Right lung (tissue), 5 donors: ENCODE measurements around the gene METTL17. TPM values are rescaled to one million over a fixed set of nuclear protein-coding genes. Genes with fewer than 3 reads are reported as not detected.
"Not testable (repeated sequence)": the region's sequence is repeated elsewhere in the genome, so short reads cannot be mapped to it uniquely, and the experiment has no call there.

Experiments used
- DNase-seq, 2 donors: peaks; one replicate each; pipeline ENCODE4 v3.0.0-alpha.2; 2013
- polyA plus RNA-seq, 5 donors: library from polyadenylated mRNA; unstranded; fragments of 120-200 nt; gene quantifications; one replicate each; pipeline versions ENCODE4 v1.2.1 to v1.2.3, GENCODE V29; 2013; ENCODE audit warnings: inconsistent platforms in 1 of 5, low replicate concordance in 1 of 5; ENCODE audit not compliant: insufficient read length in 5 of 5, insufficient read depth in 1 of 5

METTL17 gene
- polyA plus RNA-seq, 5 donors: 104 to 139 (median 116) TPM

DNA sequence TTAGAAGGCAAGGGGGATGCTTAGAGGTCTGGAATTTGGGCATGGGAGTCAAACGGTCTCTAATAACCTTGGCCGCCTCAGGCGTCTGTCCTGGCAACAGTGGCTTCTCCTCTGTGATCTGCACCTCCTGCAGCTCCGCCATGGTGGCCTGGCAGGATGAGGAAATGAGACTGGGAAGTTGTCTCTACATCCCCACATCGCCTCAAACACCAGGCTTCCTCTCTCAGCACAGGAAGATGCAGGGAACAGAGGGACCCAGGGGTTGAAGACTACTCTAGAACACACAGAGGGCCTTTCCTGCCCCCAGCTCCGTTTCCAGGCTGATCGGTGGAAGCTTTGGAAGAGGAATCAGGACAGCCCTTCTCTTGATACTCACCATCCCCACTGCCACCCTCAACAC, 33.4 kb downstream of the METTL17 start:
- no peak for DNase-seq

DNA sequence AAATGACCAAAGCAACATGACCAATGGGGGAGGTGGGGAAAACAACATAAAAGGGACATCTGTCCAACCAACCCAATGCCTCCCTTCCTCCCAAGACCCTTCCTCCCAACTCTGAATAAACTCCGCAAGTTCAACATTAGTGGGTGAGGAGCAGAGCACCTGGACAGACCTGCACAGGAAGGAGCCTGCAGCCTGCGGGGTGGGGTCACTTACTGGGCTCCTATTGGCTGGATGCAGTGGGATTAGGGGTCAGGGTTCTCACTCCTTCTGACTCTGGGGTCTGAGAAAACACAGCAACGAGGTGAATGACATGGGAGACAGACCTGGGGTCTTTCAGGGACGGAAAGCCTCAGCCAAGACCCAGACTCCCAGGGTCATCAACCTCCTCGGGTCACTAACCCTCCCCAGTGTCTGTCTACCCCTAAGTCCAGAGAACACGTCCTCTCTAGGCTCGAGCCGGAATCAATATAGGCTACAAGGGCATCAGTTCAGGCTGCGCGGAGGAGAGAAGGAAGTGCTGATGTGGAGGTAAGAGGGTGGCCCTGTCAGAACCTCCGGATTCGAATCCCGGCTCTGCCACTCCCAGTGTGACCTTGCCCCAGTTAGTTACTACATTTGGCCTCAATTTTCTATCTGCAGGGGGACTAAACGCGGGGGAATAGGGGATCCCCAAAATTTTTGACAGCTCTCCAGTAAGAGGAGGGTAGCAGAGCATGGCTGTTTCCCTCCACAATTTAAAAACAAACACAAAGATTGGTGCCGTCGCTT, 34.2 kb downstream of the METTL17 start:
- DNase-seq: no peak

DNA sequence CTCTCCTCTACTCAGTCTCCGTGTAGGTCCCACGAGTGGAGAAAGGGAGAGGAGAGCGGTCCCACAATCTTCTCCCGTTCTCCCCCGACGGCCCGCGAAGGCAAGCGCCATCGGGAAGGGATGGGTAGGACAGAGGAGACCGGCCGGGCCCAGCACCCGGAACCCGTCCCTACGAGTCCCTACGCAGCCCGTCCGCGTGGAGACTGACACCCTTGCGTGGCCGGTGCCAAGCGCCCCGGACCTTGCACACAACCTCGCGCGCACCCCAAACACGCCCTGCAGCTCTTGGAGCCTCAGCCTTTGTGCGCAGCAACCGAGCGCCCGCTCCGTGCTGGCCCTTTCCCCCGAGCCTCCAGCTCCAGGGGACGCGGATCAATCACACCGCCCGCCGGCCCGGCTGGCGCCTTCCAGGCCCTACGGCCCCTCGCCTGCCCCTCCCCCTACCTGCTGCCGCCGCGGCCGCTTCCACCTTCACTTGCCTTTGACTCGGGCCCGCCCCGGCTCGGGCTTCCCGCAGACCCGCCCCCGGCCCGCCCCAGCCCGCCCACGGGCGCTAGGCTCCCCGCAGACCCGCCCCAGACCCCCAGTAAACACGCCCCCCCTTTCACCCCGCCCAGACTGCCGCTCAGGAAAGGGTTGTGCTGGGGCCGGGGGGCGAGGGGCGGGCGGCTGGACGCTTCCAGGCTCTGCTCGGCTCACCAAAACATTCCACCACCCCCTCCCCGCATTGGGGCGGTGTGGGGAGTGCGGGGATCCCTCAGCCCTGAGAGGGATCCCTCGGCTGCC, 35.0 kb downstream of the METTL17 start, which contains the start of gene NDRG2:
Gene NDRG2, minus strand, starts transcription at position 477 of the 786 bp plus-strand sequence. CDS start 1,746 bp downstream, outside the sequence.
- peak in 1 of 2 donors; percentile 78 for DNase-seq

DNA sequence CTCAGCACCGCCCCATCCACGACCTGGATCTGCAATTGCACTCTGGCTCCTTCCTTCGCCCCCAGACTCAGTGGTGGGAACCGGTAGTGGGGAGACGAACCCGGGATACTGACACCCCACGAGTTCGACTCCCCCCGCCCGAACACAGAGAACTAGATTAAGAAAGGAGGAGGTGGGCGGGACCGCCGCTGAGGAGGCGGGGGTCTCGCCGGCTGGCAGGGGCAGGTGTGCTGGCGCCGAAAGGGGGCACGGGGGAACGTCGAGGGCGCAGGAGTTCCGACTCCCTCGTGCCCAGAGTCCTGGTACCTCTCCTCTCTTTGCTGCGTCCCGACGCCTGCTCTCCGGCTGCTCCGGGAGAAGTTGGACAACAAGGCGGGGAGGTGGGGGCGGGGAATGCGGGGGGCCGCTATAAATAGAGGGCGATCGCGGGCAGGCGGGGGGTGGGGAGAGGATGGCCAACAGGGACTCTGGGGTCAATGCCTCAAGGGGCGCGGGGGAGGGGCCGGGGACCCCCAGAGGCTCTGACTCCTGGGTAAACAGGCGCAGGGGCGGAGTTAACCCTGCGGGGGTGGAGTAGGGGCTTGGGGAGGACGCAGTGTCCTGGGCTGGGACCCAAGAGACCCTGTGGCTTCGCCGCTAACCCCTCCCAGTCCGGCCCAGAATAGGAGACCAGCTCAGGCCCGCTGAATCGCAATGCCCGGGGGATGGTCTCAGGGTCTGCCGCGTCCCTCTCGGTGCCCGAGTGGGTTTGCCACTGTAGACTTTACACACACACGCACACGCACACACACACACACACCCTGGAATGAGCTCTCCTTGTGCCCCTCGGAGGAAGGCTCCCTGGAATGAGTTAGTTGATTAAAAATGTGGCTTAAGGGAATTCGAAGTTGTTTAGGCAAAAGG, 35.8 kb downstream of the METTL17 start:
- peak; percentile 64 to 72 for DNase-seq

DNA sequence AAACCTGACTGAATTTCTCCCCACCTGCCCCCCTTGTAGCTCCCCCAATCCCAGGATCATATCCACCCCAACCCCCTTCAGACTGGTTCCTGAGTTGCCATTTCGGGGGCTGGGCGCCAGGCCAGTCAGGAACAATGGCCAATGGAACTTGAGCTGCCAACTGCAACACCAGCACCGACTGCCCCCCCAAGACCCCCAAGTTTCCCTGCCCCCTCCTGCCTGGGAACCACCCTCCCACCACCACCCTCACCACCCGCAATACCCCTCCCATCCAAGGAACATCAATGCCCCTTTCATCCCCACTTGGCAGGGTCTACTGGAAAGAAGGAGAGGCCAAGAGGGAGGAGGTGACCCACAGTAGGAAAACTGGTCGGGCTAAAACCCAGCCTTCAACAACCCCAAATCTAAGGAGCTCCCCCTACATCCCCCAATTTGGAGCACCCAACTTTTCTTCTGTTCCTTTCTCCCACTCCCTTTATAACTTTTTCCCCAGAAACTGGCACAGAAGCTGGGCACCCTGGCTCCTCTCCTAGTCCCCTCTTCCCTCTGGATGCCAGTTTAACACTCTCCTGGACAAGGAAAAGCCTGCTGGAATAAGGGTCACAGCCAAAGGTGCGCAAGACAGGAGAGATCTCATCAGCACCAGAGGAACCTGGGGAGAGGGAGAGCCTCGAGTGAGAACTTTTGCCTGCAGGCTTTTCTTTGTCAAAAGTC, 36.7 kb downstream of the METTL17 start:
- DNase-seq: no peak

DNA sequence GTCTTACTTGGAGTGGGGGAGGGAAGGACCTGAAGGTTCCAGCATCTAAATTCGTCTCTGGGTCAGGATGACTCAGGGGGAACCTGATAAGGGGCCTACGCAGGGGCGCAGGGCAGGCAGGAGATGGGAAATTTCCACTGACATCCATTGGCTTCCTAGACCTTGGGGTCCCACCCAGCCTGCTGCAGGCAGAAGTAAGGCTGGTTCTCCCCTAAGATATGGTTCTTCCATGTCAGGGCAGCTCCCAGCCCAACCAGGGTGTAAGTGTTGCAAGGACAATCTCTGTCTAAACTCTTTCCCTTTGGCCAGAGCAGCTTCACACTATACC, 37.2 kb downstream of the METTL17 start:
- DNase-seq: no peak

DNA sequence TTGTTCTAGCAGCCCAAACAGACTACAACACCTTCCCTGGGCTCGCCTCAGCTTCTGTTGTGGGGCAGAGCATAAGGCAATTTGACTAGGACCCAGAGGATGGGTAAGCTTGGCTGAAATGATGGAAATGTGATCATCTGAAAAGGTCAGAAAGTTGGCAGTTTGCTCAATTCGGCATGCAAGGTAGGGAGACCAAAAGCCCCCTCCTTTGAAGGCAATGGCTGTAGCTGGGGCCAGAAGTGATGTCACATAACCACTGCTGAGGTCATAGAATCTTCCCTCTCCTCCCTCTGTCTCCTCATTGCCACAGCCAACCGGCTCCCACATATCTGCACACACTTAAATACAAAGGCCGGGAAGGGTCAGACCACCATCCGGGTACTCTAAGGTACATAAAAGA, 40.1 kb downstream of the METTL17 start, which contains the start of gene TPPP2:
Gene TPPP2, plus strand, starts transcription at position 301 of the 400 bp plus-strand sequence. CDS start 365 bp downstream, outside the sequence.
- no peak for DNase-seq

DNA sequence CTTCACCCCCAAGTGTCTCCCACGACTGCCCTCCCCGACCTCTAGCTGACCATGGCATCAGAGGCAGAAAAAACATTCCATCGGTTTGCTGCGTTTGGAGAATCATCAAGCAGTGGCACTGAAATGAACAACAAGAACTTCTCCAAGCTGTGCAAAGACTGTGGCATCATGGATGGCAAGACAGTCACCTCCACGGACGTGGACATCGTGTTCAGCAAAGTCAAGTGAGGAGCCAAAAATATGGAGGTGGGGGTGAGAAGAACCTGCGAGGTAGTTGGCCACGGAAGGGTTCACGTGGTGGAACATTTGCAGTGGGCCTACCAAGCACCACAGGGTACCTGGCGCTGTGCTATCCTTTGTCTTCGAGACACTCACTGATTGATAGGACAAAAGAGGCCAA, 40.8 kb downstream of the METTL17 start:
- no peak for DNase-seq

DNA sequence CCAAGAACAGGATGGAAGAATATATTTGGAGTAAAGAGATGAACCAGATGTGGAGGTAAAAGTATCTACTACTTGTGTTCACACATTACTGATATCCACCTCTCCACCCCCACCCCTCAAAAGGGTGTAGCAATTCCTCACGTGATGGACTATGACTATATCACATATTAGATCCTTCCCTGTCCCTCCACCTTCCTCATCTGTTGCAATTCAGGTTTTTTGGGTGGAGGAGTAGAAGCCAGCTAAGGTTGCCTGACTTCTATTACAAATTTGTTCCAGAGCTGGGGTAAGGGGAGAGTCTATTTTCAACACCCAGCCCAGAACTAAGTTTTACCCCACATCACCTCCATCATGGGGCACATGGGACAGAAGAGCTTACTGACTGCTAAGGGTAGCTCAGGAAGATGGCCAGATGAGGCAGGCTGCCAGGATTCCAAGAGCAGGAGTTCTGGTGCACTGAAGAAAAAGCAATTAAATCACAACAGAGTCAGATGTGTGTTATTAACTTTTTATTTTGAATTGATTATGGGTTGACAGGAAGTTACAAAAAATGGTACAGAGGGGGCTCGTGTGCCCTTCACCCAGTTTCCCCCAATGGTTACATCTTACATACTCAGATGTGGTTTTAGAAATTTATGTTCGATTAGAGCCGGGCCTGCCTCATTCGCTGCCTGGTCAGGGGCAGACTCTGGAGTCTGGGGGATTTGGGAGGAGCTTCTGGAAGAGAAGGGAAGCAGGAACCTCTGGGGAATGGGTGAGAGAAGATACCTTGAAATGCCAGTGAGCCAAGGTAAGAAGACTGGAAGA, 42.7 kb downstream of the METTL17 start:
- no peak for DNase-seq

DNA sequence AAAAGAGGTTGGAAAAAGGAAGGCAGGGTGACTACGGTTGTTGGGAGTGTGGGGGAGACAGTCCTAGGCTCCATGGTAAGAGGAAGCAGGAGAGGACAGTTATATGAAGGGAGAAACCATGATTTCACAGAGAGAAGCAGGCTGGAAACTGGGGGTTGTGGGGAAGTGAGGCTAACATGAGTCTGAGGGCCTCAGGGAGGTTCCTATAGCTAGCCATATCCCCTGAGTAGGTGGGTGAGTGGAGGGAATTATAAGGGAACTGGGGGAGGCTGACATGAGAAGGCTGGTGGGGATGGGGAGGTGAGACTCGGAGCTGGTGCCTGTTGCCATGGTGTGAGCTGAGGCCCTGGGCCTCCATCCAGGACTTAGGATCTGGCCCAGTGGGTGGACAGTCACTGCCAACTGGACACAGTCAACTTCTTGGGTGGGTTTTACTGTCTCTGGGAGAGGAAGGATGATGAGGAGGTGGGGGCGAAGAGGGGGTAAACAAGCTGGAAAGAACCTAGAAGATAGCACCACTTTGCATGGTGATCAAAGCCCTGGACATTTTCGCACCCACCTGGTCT, 43.4 kb downstream of the METTL17 start:
- DNase-seq: no peak

DNA sequence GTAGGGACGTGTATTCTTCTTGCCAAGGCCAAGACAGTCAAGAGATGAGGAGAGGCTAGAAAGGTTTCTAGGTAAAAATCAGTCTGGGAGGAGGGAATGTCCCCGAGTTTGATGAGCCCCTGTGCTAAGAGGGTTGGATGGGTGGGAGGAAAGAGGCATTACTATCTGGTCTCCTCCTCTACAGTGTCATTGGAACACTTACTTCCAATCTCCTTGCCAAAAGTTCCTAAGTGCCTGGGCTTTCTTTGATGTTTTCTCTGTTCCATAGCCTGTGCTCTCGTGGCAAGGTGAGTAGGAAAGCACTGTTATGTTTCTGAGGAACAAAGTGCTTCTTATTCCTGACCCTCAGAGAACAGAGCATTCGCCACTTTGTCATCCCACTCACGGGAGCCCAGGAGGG, 44.9 kb downstream of the METTL17 start, which contains the start of gene RNASE13:
Gene RNASE13, minus strand, starts transcription at position 101 of the 400 bp plus-strand sequence. CDS start 519 bp downstream, outside the sequence.
- no peak for DNase-seq

DNA sequence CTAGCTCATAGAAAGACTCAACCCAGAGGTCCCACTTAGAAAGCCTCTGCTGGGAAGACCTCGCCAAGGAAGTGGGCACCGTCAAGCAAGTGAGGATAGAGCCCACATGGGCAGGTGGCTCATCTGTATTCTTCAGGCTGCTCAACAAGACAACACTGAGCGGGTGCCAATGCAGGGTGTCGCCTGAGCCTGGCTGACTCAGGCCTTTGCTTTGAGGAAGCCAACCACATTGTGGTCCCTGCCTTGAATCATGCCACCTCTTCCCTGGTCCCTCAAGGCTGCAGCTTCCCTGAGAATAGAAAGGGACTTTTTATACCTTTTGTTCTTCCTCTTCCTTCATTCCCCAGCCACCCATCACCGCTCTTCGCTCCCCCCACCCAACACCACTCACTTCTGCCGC, 47.0 kb downstream of the METTL17 start:
- DNase-seq: no peak

DNA sequence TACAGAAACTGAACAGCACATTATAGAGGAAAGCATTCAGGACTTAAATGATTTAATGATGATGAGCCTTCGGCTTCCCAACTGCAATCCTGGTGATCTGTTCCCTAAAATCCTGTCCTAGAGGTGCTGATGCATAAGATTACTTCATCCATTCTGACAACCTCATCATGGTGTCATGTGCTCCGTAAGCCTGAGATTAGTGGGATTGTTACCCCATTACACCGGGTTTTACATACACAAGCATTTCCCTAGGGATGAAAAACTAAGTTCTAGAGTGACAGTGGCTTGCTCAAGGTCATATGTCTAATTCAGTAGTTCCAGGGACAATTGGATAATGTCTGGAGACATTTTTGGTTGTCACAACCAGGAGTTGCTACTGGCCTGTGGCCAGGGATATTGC, 47.4 kb downstream of the METTL17 start:
- no peak for DNase-seq

DNA sequence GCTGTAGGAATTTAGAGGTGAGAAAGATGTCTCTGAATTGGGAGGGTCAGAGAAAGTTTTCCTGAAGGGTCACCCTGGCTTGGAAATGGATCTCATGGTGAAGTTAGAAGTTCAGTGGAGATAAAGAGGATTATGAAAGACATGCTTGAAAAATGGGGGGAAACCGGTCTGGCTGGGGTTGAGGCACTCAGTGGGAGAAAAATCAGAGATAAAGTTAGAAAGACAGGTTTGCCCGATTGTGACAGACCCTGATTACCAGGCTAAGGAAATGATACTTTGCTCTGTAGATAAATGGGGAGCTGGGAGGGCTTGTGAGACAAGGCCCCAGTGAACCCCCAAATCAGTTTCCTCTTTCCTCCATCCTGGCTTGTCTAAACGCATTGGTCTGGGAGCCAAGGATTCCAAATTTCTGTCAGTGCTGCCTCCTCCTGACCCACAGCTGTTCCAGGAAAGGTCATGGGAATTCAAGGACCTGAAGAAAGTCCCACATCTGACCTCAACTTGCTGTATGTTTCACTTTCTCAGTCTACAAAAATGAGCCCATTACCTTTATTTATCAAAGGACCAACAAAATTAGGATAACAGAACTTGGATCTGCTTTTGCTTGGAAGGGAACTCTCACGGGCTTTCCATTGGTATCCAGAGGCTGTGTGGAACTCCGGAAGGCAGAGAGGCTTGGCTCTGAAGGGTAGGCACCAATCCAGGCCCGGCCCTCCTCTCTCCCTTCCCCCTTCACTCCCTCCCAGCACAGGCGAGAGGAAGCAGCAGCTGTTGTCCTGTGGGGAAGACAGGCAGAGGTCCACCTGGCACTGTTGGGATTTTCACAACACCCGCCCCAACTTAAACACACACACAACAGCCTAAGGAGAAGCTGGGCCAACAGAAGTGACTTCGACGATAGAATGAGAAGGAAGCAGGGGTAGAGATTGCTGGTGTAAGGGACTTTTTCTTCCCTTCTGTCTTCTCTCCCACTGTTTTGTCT, 49.0 kb downstream of the METTL17 start:
- peak; percentile 87 to 92 for DNase-seq

DNA sequence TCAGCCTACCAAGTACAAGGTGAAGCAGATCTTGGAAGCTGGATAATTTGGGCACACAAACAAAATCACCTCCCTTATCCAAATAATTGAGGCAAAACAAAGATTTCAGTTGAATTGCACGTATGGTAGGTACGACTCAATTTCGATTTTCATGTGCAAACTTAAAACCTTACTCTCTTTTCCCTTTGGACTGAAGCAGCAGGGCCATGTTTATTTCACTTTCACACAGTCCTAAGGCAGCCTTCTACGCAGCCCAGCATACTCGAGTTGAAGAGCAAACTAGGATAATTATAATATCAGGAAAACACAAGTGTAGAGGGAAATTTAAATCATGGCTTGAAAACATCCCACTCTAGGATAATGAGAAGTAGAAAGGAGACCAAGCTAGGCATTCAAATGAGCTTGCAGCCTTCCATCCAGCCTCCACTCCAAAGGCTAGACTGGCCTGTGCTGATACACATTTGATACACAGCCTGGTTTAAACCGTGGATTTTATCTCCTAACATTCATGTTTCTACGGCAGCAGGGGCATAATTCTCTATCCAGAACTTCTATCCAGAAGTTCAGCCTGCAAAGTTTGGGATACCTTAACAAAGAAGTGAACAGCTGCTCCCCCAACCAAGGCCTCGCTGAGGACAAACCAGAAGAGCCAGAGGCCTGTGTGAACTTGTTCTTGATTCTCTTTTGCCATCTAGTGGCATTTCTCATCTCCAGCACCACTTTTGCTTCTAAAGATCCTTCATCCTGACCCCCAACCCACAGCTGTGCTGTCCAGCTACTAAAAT, 50.0 kb downstream of the METTL17 start:
- DNase-seq: peak; percentile 56 to 73

DNA sequence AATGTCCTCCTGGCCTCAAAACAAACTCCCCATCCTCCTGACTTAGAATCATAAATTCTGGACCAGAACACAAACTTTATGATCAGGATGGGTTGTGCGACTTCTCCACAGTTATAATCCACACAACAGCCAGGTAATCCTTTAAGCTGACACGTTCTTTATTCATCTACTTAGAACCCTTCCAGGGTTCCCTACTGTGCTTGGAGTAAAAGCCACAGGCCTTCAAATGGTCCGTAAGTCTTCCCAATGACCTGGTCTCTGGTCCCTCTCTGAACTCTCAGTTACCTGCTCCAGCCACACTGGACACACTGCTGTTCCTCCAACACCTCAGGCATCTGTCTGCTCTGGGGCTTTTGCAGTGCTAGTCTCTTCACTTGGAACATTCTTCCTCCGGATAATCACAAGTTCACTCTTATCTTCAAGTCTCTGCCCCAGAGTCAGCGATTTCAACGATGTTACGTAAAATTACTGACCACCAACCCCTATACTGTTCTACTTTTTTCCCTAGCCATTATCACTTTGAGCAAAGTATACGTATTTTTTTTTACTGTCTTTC, 50.7 kb downstream of the METTL17 start:
- DNase-seq: no peak

DNA sequence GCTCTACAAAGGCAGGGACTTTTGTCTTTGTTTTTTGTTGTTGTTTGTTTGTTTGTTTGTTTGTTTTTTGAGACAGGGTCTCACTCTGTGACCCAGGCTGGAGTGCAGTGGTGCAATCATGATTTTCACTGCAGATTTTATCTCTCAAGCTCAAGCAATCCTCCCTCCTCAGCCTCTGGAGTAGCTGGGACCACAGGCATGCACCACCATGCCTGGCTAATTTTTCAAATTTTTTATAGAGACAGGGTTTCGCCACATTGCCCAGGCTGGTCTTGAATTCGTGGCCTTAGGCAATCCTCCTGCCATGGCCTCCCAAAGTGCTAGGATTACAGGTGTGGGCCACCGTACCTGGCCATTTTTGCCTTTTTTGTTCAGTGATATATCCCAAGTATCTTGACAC, 51.2 kb downstream of the METTL17 start:
- DNase-seq: not testable (repeated sequence)
